Measurements from ENCODE around the gene CALN1. TPM values are rescaled to one million over a fixed set of nuclear protein-coding genes. Genes with fewer than 3 reads are reported as not detected.
A peak's percentile ranks its signal among the peaks of the same experiment; 100 is the strongest.

The CALN1 gene
- total and polyA plus RNA-seq, 7 donors: under 0.01 TPM; not detected in 5

DNA sequence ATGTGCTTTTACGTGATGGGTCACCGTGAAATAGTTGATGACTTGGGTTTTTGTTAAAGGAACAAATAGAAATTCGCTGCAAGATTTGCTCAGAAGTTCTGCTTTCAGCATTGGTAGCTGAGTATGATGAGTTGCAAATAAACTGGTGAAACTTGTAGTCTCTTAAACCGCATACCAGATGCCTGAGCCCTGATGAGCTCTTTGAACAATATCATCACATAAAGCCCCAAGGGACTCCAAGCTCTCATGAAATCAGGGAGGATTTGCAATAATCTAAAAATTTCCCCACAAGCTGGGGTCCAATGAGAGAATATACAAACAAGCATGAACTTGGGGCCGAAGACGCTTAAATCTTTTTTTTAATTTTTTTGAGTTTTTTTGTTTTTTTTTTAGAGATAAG, 312.4 kb downstream of the CALN1 start:
- 75 to 81% methylated on average over 6 of the region's 6 CpGs for WGBS, 2 donors
- Histone ChIP-seq H3K36me3 (no peaks in the 10 kb centered on the region), H3K27me3 (no peaks in the 10 kb centered on the region), H3K9me3 (no peaks in the 10 kb centered on the region), H3K4me1 (no peaks in the 10 kb centered on the region), H3K27ac (no peak overlapping the region), H3K4me3 (no peak overlapping the region)
- TF ChIP-seq CTCF (IDR thresholded peaks at IDR 0.05) (no peak), POLR2A (IDR thresholded peaks at IDR 0.05) (no peak), EP300 (IDR thresholded peaks at IDR 0.05) (no peak), POLR2AphosphoS5 (IDR thresholded peaks at IDR 0.05) (no peak)
- DNase-seq: no peak
- intact Hi-C loops (cut with DNase I): no loop called here

DNA sequence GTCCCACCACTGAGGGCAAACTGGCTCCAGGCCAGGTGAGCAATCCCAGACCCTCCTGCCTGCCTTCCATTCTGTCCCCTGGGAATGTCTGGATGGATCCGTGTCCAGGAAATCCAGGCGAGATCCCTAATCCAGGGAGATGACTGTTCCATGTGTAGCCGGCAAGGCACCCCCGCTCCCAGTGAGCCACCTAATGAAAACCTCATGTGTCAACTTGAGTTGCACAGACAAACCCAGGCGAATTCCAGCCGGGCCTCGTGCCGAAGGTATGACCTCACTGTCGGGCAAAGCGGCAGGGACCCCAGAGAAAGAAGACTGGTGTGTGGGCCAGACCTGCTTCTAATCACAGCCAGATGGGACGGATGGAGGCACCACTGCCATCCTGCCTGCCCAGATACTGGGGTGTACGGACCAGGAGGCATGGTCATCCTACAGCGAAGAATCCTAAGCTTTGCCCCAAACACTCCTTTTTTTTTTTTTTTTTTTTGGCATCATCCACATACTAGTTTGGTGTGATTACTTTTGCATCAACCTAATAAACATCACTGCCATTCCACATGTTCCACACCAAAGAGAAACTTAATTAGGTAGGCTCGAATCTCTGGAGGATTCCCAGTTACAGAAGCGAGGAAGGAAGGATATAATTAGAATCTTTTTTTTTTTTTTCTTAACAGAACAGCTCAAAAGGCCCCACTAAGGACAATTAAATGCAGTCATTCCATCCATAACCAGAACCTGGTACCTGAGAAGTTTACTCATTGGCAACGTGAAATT, 313.1 kb downstream of the CALN1 start:
- H3K4me1 ChIP-seq: no peaks in the 10 kb centered on the region
- TF ChIP-seq EP300 (IDR thresholded peaks at IDR 0.05) (no peak), POLR2A (IDR thresholded peaks at IDR 0.05) (no peak), CTCF (IDR thresholded peaks at IDR 0.05) (no peak), POLR2AphosphoS5 (IDR thresholded peaks at IDR 0.05) (no peak)
- no peaks in the 10 kb centered on the region for H3K36me3 ChIP-seq
- WGBS, 2 donors: 80 to 87% methylated on average over 16 of the region's 16 CpGs
- H3K9me3 ChIP-seq: no peaks in the 10 kb centered on the region
- peak; percentile 64 for DNase-seq
- no peaks in the 10 kb centered on the region for H3K27me3 ChIP-seq
- no peak overlapping the region for H3K27ac ChIP-seq
- intact Hi-C loops (cut with DNase I): no loop called here
- no peak overlapping the region for H3K4me3 ChIP-seq

- Histone ChIP-seq H3K4me1 (no peaks in the 10 kb centered on the region), H3K36me3 (no peaks in the 10 kb centered on the region), H3K27ac (no peak overlapping the region), H3K4me3 (no peak overlapping the region), H3K27me3 (no peaks in the 10 kb centered on the region), H3K9me3 (no peaks in the 10 kb centered on the region)
- WGBS, 2 donors: 79 to 83% methylated on average over 3 of the region's 3 CpGs
- no peak for DNase-seq
- TF ChIP-seq POLR2AphosphoS5 (IDR thresholded peaks at IDR 0.05): no peak
- no peak for TF ChIP-seq CTCF (IDR thresholded peaks at IDR 0.05)
- no peak for TF ChIP-seq POLR2A (IDR thresholded peaks at IDR 0.05)
- TF ChIP-seq EP300 (IDR thresholded peaks at IDR 0.05): no peak
- intact Hi-C loops (cut with DNase I): no loop called here
Measured at GRCh38 chr7:72097226-72097625, 314.9 kb downstream of the CALN1 start.

- Histone ChIP-seq H3K27ac (no peak overlapping the region), H3K36me3 (no peaks in the 10 kb centered on the region), H3K4me1 (no peaks in the 10 kb centered on the region), H3K27me3 (no peaks in the 10 kb centered on the region), H3K4me3 (no peak overlapping the region), H3K9me3 (no peaks in the 10 kb centered on the region)
- intact Hi-C loops (cut with DNase I): no loop called here
- DNase-seq: no peak
- 87 to 92% methylated on average over 5 of the region's 5 CpGs for WGBS, 2 donors
- no peak for TF ChIP-seq POLR2A (IDR thresholded peaks at IDR 0.05)
- no peak for TF ChIP-seq CTCF (IDR thresholded peaks at IDR 0.05)
- TF ChIP-seq POLR2AphosphoS5 (IDR thresholded peaks at IDR 0.05): no peak
- no peak for TF ChIP-seq EP300 (IDR thresholded peaks at IDR 0.05)
Measured at GRCh38 chr7:72092769-72093168, 319.4 kb downstream of the CALN1 start.

GRCh38 chr7:72087926-72088325, 324.2 kb downstream of the CALN1 start:
- H3K4me1 ChIP-seq: no peaks in the 10 kb centered on the region
- no peak for TF ChIP-seq CTCF (IDR thresholded peaks at IDR 0.05)
- TF ChIP-seq POLR2AphosphoS5 (IDR thresholded peaks at IDR 0.05): no peak
- TF ChIP-seq POLR2A (IDR thresholded peaks at IDR 0.05): no peak
- no peak for TF ChIP-seq EP300 (IDR thresholded peaks at IDR 0.05)
- H3K36me3 ChIP-seq: no peaks in the 10 kb centered on the region
- H3K27ac ChIP-seq: no peak overlapping the region
- H3K9me3 ChIP-seq: no peaks in the 10 kb centered on the region
- no peaks in the 10 kb centered on the region for H3K27me3 ChIP-seq
- intact Hi-C loops (cut with DNase I): no loop called here
- no peak overlapping the region for H3K4me3 ChIP-seq
- WGBS, 2 donors: 71 to 85% methylated on average over 5 of the region's 5 CpGs
- DNase-seq: no peak
